ENCODE results near the gene MILR1.
"Not testable (repeated sequence)": the region's sequence is repeated elsewhere in the genome, so short reads cannot be mapped to it uniquely, and the experiment has no call there.

MILR1 gene

GRCh38 chr17:64472564-64472963, 23.6 kb downstream of the MILR1 start:
- no peak for DNase-seq

GRCh38 chr17:64477849-64478248, 28.9 kb downstream of the MILR1 start:
- DNase-seq, result no peak

GRCh38 chr17:64480951-64481350, 32.0 kb downstream of the MILR1 start:
- no peak for DNase-seq

- no peak for DNase-seq
Measured at GRCh38 chr17:64484380-64484779, 35.5 kb downstream of the MILR1 start.

DNA sequence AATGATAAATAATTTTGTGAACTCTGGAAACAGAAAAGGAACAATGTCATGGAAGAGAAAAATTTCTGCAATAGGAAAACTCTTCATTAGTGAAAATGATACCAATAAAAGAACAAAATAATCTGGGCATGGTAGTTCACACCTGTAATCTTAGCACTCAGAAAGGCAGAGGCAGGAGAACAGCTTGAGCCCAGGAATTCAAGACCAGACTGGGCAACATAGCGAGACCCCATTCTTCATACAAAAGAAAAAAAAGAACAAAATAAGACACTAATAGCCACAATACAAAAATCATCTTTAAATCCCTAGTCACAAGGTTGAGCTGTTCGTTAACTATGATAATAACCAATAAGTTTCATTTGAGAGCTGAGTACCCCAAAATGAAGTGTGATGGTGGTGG, 39.4 kb downstream of the MILR1 start:
- no peak for DNase-seq

DNA sequence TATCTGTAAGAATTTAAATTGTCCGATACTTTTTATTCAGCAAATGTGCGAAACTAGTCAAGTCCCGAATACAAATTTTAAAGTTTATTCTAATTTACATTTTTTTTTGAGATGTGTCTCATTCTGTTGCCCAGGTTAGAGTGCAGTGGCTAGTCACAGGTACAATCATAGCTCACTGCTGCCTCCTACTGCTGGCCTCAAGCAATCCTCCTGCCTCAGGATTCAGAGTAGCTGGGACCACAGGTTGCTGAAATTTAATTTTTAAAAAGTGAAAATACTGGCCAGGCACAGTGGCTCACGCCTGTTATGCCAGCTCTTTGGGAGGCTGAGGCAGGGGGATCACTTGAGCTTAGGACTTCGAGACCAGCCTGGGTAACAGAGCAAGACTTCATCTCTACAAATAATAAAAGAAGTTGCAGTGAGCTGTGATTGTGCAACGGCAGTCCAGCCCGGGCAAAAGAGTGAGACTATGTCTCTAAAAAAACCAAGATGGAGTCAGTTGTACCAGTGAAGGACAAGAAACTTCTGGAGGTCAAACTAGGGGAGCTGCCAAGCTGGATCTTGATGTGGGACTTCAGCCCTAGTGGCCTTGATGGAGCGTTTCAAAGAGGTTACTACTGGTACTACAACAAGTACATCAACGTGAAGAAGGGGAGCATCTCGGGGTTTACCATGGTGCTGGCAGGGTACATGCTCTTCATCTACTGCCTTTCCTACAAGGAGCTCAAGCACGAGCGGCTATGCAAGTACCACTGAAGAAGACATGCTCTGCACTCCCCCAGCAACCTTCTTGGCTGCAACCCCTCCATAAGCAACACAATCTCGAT, 42.3 kb downstream of the MILR1 start:
- no peak for DNase-seq

DNA sequence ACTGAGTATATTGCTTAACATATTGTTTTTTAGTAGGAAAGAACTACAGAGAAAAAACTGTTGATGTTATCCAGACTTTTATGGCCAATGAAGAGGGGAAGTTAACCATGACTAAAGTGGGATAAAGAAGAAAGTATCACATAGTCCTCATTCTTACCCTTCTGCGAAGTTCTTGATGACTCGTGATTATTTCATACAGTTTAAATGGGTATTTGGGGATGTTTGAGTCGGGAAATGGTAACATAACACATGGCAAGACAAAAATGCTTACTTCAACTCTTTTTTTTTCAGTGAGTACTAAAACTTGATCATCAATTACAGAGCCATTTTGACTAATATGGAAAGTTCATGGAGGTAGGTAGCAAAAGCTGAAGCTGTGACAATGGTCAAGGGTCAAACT, 43.1 kb downstream of the MILR1 start:
- DNase-seq, result no peak

DNA sequence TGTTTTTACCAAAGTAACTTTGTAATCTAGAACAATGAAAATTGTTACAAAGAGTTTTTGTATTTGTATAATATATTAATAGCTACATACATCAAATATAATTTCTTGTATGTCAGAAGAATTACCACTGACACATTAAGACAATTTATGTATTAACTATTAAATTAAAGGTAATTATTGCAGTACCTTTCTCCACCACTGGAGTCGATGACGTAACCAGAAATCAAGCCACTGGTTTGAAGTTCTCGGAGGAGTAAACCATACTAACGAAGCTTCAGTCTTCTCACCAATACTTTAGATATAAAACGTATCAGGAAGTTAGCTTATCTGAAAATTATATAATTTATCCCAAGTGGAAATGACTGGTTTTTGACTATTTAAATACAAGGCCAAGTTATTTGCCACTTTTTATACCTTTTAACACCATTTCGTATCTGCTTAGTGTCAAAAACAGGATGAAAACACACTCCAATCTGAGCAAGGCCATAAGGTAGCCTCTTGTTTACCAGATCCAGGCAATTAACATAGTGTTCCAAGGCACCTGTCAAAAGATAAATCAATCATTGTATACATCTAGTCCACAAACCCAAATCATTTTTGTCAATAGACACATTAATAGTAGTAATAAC, 43.7 kb downstream of the MILR1 start:
- no peak for DNase-seq

DNA sequence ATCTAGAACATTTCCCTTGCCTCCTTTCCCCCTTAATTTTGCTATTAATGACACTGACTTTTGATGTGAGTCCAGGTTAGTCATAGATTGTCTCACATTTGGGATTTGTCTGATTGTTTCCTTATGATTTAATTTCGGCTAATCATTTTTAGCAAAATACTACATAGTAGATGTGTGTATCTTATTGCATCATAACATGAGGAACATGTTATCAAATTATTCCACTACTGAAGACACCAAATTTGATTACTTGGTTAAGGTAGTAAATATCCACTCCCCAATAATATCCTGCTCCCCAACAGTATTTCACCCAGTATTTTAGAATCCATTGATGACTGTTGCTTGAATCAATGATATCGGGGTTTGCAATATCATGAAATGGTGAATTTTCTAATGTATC, 45.2 kb downstream of the MILR1 start:
- no peak for DNase-seq

- DNase-seq, result not testable (repeated sequence)
Measured at GRCh38 chr17:64495300-64495699, 46.4 kb downstream of the MILR1 start.

- DNase-seq, result no peak
Measured at GRCh38 chr17:64496348-64496785, 47.5 kb downstream of the MILR1 start.

DNA sequence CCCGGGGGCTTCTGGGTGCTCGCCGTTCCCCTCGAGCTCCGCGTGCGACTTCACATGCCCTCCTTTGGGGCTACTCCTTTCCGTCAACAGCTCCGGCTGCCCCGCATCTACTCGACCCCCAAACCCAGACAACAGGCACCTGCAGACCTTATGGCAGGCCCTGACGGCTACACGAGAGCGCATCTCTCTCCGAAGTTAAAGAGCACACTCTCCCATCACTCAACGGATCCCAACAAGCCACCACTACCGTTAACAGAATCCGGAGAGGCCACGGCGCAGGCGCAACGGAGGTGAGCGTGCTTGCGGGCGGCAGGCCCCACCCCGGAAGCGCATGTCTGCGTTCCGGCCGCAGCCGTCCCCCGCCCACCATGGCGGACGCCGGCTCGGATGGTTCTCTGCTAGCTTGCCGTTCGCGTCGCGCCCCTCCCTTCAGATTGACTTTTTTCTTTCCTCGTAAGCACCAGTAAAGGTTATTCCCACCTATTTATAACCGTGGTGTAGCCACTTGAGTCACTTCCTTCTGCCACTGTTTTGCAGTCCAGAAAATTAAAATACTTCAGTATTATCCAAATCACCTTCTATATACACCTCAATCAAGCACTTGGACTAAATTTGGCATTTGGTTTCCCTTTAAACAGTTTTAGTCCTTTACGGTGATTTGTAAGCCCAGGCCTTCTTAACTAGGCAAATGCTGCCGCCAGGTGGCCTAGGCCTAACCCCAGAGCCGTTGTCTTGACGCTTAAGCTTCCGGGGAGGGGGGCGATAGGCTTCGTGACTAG, 48.1 kb downstream of the MILR1 start, which contains the start of gene POLG2:
TSS of gene POLG2 (minus strand) at position 269 of the 779 bp plus-strand sequence. CDS start at position 183, 86 bp downstream.
- DNase-seq, result peak; percentile 94

DNA sequence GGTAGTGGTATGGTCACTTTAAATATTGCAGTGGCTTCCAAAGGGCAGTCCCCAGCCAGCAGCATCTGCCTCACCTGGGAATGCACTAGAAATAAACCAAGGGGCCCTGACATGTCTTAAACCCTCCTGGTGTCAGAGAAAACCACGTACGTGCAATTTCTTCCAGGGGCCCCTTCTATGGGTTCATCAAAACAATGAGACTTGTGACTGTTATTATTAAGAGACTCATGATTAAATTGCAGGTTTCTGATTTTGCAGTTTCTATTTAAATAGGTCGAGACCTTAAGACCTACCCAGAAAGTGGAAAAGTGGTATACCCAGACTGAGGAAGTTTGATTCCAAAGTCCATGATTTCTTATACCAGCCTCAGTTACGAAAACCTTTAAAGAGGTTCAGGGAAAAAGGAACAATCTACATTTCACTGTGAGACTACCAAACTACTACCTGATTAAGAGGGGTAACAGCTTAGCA, 48.7 kb downstream of the MILR1 start:
- DNase-seq, result no peak

GRCh38 chr17:64498308-64499203, 49.6 kb downstream of the MILR1 start:
- no peak for DNase-seq

- DNase-seq, result no peak
Measured at GRCh38 chr17:64499805-64500486, 51.0 kb downstream of the MILR1 start.

DNA sequence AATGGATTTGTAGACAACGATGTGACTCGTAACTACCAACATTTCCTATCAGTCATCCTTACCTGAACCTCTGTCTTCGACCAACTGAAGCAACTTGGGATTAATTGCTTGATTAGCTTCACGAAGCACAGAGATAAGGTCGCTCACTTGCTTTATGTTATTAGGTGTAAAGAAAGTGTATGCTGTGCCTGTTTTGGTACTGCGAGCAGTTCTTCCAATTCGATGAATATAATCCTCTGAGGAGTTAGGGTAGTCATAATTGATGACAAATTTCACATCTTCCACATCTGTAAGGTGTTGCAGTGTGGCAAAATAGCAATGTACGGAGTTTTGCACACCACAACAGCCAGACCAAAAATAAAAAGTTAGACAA, 51.6 kb downstream of the MILR1 start:
- no peak for DNase-seq

GRCh38 chr17:64500862-64501765, 52.2 kb downstream of the MILR1 start:
- no peak for DNase-seq

GRCh38 chr17:64502021-64502420, 53.1 kb downstream of the MILR1 start:
- no peak for DNase-seq

DNA sequence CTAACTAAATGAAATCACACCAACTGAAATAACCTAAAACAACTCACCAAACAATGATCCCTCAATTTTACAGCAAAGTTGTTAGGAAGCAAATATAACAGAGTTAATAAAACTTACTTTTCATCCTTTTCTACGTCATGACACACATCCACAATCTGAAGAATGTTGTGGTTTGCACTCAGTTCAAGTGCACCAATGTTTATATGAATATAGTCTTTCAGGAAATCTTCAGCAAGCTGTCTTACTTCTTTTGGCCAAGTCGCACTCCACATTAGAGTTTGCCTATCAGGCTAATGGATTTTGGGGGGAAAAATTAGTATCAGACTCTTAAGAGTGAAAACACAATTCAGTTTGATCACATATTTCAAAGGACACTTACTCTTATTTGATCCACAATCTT, 53.9 kb downstream of the MILR1 start:
- no peak for DNase-seq

- DNase-seq, result no peak
Measured at GRCh38 chr17:64503341-64503740, 54.4 kb downstream of the MILR1 start.
